ENCODE measurements around the gene NOL4L.

Gene NOL4L

DNA sequence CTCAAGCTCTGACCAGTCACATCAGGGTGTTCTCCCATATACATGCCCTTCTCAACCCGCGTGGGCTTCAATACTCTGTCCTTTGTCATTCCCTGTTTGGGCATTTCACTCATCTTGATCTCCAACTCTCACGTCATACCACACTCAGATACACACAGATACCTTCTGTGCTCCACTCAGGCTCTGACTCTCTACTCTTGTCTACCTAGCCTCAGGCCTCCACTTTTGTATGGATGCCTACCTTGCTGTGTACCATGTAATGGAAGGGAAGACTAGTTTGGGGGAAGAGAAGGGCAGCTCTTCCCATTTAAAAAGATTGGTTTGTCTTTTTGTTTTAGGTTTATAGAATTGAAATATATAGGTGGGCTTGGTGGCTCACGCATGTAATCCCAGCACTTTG, 178.4 kb downstream of the NOL4L start:
- DNase-seq, result no peak

DNA sequence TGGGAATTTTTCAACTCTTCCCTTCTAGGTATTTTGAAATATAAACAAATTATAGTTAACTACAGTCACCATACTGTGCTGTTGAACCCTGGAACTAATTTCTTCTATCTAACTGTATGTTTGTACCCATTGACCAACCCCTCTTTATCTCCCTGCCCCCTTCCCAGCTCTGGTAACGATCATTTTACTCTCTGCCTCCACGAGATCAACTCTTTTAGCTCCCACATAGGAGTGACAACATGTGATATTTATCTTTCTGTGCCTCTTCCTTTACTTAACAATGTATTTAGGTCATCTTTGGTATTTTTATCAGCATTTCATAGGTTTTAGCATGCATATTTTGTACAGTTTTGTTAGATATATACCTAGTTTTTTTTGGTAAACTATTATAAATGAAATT, 181.1 kb downstream of the NOL4L start:
- DNase-seq, result no peak

DNA sequence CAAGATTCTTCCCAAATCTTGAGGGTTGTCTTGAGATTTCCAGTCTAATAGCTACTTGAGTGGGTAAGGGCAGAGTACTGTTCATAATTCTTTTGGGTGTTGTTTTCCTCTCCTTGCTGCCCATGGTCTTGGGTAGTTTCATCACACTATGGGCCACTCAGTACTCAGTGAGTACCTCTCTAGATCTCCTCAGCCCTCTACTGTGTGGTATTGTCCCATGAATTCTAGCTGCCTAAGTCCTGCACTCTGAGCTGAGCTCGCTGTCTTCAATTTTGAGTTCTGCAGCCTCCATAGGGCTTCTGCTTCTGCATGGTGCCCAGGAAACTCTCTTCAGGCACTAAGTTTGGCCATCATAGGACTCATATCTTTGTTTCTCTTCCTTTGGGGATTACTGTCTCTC, 184.7 kb downstream of the NOL4L start:
- no peak for DNase-seq

DNA sequence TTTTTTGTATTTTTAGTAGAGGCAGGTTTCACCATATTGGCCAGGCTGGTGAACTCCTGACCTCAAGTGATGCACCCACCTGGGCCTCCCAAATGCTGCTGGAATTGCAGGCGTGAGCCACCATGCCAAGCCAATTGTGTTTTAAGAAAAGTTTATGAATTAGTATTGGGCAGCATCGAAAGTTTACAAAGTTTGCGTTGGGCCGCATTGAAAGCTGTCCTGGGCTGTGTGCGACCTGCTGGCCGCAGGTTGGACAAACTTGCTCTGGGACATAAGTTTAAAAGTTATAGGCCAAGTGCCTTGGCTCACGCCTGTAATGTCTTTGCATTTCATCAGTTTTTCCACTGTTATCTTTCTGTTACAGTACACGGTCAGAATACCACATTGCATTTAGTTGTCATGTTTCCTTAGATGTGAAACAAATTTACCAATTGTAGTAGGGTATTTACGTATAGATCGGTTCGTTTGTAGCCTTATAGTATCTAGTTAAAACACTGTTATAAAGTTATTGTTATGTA, 187.5 kb downstream of the NOL4L start:
- DNase-seq, result no peak

- no peak for DNase-seq
These were observed 188.4 kb downstream of the NOL4L start for GRCh38 chr20:32396646-32397160.

DNA sequence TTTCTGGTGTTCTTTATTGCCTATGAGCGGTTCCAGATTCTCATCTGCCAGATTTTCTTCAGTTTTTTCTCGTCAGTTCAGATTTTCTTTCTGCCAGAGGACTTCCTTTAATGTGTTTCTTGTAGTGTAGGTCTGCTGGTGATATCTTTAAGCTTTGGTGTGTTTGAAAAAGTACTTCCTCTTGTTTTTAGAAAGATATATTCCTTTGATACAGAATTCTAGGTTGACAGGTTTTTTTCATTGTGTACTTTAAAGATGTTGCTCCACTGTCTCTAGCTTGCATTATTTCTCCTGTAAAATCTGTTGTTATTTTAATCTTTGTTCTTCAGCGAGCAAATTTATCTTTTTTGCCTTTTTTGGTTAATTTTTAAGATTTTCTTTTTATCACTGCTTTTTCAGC, 190.1 kb downstream of the NOL4L start:
- no peak for DNase-seq
